ENCODE measurements around the gene PSEN1.
A peak's percentile ranks its signal among the peaks of the same experiment; 100 is the strongest.

The PSEN1 gene

DNA sequence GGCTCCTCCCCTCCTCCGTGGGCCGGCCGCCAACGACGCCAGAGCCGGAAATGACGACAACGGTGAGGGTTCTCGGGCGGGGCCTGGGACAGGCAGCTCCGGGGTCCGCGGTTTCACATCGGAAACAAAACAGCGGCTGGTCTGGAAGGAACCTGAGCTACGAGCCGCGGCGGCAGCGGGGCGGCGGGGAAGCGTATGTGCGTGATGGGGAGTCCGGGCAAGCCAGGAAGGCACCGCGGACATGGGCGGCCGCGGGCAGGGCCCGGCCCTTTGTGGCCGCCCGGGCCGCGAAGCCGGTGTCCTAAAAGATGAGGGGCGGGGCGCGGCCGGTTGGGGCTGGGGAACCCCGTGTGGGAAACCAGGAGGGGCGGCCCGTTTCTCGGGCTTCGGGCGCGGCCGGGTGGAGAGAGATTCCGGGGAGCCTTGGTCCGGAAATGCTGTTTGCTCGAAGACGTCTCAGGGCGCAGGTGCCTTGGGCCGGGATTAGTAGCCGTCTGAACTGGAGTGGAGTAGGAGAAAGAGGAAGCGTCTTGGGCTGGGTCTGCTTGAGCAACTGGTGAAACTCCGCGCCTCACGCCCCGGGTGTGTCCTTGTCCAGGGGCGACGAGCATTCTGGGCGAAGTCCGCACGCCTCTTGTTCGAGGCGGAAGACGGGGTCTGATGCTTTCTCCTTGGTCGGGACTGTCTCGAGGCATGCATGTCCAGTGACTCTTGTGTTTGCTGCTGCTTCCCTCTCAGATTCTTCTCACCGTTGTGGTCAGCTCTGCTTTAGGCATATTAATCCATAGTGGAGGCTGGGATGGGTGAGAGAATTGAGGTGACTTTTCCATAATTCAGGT lies at the start of gene PSEN1:
Gene PSEN1 (plus strand): TSS at position 121 of the 839 bp plus-strand sequence. CDS start 11,513 bp downstream, outside the sequence.
- peak; percentile 95 for DNase-seq (ENCODE audit: low spot score)

DNA sequence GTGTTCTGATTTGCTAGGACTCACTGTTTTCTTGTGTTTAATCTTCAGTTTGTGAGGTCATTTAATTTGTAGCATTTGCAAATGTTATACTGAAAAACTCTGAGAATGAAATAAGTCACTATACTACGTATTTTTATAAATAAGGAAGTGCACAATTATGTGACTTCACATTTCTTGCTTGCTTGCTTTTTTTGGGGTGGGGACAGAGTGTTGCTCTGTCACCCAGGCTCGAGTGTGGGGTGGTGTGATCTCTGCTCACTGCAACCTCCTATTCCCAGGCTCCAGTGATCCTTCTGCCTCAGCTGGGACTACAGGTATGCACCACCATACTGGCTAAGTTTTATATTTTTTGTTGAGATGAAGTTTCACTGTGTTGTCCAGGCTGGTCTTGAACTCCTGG lies 45.3 kb upstream of the PSEN1 start:
- DNase-seq (ENCODE audit: low spot score), result no peak

DNA sequence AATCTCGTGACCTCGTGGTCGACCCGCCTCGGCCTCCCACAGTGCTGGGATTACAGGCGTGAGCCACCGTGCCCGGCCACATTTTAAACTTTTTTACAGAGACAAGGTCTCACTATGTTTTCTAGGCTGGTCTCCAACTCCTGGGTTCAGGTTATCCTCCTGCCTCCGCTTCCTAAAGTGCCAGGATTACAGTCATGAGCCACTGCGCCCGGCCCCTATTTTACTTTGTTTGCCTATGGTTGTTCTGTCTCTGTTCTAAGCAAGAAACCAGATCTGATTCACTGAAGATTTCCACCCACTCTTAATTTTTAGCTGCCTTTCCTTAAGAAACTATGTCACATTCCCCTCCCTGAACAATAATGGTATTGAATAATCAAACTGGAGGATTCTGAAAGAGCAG lies 38.9 kb upstream of the PSEN1 start:
- no peak for DNase-seq (ENCODE audit: low spot score)

DNA sequence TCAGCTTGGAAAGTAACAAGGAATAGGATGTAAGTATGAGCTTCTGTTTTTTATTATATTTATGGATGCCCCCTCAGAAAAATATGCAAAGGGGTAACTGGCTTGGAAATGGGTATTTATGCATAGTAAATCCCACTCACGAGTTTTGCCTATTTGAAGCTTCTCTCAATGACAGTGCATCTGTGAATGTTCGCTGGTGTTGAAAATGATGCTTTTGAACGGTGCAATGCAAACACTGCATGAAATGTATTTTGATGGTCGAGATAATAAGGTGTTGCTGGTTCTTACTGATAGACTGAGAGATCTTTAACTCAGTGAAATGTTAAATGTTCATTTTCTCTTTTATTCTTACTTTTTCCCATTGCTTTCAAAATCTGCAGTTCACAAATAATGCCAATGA lies 36.0 kb upstream of the PSEN1 start:
- DNase-seq (ENCODE audit: low spot score), result no peak

DNA sequence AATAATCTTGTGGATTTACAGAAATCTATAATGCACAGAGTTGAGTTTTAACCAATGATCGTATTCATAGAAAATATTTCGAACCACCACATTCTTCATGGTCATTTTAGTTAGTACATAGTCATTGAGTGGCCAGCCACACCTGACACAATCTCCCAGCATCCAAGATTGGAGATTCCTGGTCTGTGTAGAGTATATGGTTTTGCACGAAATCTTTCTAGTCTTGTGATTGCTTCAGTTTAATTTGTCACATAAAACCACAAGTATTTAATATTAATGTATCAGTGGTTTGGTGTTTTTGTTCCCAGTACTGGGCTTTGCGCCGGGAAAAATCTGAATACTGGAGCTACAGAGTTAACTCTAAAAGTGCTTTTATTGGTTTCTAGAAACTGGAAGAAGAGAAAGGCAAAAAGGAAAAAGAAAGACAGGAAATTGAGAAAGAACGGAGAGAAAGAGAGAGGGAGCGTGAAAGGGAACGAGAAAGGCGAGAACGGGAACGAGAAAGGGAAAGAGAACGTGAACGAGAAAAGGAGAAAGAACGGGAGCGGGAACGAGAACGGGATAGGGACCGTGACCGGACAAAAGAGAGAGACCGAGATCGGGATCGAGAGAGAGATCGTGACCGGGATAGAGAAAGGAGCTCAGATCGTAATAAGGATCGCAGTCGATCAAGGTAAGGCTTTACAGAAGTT lies 33.4 kb upstream of the PSEN1 start:
- no peak for DNase-seq (ENCODE audit: low spot score)

DNA sequence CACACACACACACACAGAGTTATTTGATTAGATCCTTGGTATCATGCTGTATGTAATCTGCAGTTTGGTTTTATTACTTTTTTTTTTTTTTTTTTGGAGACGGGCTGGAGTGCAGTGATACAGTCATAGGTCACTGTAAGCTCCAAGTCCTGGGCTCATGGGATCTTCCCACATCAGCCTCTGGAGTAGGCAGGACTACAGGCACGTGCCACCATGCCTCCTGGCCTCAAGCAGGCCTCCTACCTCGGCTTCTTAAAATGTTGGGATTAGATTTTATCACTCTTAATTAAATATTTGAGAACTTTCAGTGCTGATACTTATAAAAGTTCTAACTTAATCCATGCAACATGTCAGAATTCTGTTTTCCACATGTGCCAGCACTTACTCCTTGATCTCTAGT lies 31.3 kb upstream of the PSEN1 start:
- DNase-seq (ENCODE audit: low spot score), result no peak

DNA sequence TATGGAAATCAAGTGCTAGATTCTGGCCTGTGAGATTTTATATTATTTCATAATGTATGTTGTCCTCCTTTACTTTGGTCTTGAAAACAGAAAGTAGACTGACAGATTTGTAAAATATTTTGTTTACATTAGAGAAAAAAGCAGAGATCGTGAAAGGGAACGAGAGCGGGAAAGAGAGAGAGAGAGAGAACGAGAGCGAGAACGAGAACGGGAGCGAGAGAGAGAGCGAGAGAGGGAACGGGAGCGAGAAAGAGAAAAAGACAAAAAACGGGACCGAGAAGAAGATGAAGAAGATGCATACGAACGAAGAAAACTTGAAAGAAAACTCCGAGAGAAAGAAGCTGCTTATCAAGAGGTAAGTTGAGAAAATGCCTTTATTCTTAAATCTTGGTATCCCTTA lies 30.6 kb upstream of the PSEN1 start:
- DNase-seq (ENCODE audit: low spot score), result no peak

DNA sequence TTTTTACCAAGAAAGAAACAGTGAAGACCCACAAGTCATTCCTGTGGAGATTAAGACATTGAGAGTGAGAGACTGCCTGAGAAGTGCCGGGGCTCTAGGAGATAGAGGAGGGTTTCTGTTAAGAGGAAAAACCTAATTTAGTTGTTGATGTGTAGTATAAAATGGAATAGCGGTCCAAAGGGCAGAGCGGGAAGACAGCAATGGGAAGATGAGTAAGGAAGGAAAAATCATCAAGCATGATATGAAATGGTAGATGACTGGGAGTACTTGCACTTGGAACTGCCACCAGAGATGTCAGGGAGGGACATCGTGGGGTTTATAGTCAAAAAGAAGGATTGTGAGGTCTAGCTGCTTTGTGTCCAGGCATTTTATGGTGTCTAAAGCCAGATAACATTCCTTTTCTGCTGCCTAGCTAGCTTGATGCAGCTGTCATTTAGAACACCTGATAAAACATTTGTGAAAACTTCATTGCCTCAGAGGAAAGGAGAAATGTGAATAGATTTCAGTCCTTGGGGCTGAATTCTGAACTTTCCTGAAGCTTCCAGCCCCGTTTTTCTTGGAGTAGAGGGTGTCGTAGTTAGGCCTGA lies 20.1 kb upstream of the PSEN1 start:
- no peak for DNase-seq (ENCODE audit: low spot score)

DNA sequence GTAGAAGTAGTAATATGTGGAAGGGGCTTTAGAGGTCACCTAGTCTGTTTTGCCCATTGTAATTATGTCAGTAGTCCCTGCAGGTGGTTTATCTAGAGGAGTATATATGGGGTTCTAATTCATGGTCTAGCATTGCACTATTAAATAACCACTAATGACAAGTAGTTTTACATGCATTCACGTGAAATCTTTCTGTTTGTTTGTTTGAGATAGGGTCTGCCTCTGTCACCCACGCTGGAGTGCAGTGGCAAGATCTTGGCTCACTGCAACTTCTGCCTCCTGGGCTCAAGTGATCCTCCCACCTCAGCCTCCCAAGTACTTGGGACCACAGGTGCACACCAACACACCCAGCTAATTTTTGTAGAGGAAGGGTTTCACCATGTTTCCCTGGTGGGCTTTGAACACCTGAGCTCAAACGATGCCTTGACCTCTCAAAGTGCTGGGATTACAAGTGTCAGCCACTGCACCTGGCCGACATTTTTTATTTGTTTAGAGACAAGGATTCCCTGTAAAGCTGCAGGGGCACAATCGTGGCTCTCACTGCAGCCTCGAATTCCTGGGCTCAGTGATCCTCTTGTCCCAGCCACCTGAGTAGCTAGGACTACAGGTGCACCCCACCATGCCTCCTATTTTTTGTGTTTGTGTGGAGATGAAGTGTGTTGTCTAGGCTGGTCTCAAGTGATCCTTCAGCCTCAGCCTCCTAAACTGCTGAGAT lies 12.0 kb upstream of the PSEN1 start:
- DNase-seq (ENCODE audit: low spot score), result no peak

DNA sequence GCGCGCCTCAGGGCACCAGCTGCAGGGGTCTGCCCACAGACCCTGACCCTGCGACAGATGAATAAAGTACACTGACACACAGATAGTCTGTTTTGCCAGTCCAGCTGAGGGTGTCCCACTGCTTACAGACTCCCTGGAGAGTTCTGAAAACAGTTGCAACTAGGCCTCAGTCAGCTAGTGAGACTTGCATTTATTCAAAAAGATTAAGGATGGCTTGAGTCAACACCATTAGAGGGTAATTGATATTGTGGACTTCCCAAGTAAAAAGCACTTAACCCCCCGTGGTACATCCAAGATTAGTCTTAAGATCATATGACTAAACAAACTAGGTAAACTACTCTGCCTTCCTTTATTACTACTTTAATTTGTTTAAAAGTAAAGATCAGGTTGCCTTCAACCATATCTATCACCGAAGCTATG lies 11.1 kb upstream of the PSEN1 start:
- DNase-seq (ENCODE audit: low spot score), result no peak

DNA sequence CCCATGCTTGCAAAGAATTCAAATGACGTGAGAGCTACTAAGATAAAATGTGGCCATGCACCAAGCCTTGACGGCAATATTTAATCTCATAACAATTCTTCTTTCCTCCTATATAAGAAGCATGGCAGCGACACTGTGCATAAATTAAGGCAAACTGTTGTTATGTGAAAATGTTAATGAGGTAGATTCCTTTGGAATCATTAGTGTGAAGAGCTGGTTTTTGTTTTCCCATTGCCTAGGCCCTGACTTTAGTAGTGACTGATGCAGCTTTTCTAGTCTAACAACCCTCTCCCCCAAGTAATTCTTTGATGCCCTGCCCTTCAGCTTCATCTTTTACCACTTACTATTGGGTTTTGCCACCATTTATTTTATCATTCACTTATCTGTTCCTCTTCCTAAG lies 10.6 kb upstream of the PSEN1 start:
- no peak for DNase-seq (ENCODE audit: low spot score)

DNA sequence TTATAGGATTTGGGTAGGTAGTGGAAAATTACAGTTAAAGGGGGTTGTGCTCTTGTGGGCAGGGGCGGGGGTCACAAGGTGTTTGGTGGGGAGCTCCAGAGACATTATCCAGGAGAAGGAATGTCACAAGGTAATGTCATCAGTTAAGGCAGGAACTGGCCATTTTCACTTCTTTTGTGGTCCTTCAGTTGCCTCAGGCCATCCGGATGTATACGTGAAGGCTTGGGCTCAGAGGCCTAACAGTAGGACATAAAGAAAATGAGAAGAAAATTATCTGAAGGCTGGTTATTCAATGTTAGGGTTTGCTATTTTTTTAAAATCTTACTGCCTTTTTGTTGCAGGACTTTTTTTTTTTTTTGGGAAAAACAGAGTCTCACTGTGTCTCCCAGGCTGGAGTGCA lies 2.5 kb upstream of the PSEN1 start:
- DNase-seq (ENCODE audit: low spot score), result no peak

DNA sequence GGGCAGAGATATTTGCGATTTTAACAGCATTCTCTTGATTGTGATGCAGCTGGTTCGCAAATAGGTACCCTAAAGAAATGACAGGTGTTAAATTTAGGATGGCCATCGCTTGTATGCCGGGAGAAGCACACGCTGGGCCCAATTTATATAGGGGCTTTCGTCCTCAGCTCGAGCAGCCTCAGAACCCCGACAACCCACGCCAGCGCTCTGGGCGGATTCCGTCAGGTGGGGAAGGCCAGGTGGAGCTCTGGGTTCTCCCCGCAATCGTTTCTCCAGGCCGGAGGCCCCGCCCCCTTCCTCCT lies 271 bp upstream of the PSEN1 start:
- DNase-seq (ENCODE audit: low spot score), result no peak

DNA sequence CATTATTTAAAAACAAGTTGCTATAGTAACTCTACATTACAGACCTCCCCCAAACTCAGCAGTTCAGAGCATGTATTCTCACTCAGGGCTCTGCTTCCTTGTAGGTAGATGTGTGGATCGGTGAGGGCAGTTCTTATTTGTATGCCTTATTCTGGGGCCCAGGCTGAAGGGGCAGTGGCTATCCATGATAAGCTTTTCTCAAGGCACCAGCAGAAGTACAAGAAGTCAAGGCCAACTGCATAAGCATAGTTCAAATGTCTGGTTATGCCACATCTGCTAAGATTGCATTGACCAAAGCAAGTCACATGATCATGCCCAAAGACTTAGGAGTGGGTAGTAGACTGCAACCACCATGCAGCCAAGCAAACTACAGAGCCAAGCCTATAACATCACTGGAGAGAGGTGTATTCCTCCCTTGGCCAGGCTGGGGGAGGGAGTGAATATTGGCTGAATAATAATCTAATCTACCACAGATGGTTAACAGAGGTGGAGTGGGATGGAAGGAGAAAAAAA lies 4.6 kb downstream of the PSEN1 start:
- DNase-seq (ENCODE audit: low spot score), result no peak

DNA sequence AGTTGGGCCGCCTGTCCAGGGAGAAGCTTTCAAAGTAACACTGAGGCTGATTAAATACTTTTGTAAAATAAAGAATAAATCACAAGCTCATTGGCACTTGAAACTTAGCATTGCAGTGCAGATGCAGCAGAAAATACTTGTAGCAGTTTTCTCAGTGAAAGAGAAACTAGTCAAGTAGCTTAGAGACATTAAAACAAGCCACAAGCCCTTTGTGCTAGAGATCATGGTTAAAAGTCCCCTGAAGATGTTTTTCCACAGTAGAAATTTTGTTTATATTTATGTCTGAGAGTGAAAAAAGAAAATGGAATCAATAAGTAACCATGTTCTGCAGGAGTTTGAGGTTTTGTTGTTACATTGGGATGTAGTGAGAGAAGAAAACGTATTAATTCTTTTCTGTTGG lies 5.9 kb downstream of the PSEN1 start:
- DNase-seq (ENCODE audit: low spot score), result no peak

DNA sequence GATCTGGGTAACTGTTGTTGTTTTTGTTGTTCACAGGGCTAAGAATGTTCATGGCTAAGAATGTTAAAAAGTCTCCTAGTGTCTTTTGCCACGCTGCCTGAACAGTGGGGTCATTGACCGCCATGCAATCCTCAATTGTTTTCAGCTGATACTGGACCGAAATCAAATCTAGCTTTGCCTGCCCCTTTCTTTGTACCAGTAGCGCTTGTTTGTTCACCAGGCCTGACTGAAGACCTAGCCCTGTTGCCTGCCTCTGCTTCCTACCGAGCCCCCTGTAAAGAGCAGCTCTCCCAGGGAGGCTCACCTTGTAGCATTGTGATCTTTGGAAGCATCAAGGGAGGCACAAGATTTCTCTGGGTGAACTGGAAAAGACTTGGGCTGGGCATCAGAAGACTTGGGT lies 6.7 kb downstream of the PSEN1 start:
- DNase-seq (ENCODE audit: low spot score), result no peak

DNA sequence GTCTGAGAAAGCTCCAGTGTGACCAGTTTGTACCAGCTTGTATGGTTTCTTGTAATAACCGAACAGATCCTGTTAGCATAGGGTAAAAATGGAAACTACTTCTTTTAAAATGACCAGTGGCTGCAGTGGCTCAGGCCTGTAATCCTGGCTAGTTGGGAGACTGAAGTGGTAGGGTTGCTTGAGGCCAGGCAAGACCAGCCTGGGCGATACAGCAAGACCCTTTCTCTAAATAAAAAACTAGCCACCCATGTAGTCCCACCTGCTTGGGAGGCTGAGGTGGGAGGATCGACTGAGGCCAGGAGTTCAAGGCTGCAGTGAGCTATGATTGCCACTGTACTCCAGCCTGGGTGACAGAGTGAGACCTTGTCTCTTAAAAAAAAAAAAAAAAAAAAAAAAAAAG lies 7.3 kb downstream of the PSEN1 start:
- no peak for DNase-seq (ENCODE audit: low spot score)

DNA sequence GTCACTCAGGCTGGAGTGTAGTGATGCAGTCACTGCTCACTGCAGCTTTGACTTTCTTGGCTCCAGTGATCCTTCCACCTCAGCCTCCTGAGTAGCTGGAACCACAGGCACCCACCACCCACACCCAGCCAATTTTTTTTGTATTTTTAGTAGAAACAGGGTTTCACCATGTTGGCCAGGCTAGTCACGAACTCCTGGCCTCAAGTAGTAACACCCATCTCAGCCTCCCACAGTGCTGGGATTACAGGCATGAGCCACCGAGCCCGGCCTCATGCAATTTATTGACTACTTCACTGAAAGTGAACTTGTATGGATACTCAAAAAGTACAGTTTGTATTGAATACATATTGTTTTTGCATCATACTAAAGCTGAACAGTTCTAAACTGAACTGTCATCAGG lies 9.1 kb downstream of the PSEN1 start:
- no peak for DNase-seq (ENCODE audit: low spot score)

DNA sequence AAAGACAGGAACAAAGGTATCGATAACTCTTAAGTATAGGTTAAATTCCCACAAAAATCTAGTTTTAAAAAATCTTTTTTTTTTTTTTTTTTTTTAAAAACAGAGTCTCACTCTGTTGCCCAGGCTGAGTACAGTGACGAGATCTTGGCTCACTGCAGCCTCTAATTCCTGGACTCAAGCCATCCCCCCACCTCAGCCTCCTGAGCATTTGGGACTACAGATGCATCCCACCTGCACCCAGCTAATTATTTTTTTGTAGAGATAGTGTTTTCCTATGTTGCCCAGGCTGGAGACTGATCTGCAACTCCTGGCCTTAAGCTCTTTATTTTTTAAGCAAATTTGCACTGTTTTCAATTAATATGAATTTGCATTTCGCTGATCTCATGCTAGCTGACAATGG lies 9.8 kb downstream of the PSEN1 start:
- DNase-seq (ENCODE audit: low spot score), result no peak

DNA sequence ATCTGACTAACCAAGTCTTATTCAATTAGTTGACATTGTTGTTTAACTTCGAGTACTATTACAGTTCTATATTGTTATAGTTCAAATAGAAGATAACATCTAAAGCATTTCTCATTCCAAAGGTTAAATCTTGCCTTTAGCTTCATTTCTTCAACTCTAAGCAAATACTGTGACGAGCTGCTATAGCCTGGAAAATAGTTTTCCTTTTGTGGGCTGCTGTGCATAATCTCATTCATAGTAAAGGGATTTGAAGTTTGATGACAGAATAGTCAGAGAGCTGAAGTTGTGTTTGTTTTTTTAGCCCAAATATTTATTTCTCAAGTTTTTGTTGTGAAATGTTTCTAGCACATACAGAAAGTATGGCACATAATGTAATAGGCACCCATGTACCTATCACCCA lies 13.4 kb downstream of the PSEN1 start:
- DNase-seq (ENCODE audit: low spot score), result no peak

DNA sequence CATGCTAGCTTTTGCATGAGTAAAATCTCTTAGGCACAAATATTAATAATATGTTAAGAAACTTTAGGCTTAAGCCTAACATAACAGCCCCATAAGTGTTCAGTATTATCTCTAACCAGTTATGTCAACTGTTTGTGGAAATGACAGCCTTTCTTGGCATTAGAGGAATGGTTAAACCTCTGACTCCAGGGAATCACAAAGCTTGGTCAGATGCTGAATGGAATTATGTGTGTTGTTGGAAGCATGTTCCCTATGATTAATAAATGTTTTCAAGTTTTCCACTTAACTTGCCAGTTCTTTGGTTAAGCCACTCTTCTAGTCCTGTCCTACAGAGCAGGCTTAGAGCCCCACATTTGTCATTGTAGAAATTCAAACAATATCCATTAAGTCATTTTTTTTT lies 17.0 kb downstream of the PSEN1 start:
- no peak for DNase-seq (ENCODE audit: low spot score)

DNA sequence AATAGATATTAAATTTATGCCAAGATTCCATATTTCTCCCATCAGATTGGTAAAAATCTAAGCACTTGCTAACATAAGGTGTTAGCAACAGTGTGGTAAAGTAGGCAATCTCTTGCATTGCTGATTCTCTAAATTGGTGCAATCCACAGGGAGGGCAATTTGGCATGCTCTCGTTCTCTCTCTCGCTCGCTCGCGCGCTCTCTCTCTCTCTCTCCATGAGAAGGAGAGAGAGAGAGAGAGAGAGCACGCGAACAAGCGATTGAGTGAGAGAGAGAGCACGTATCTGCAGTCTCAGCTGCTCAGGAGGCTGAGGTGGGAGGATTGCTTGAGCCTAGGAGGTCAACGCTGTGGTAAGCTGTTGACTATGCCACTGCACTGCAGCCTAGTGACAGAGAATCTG lies 25.9 kb downstream of the PSEN1 start:
- no peak for DNase-seq (ENCODE audit: low spot score)

DNA sequence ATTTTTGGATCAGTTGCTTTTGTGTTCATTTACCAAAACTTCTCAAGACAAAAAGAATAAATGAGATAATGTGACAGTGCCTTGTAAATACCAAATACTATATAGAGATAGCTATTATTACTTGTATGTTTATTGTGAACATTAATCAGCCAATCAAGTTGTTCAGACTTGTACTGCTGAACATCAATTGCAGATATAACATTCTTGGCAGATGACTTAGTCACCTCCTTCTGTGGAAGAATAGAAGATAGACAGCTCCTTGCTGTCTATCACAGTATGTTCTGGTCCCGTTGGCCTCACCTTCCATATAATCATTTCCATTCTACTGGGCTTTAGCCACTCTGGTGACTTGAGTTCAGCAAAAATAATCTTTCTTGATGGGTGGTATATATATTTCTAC lies 30.1 kb downstream of the PSEN1 start:
- DNase-seq (ENCODE audit: low spot score), result no peak

Data from hematopoietic multipotent progenitor cell treated with erythropoietin and hydrocortisone succinate and interleukin-3 and kit ligand, for 17 days (in vitro differentiated cells).